GM18508 (cell line): Measurements from ENCODE around the gene SEC22B.
"Not testable (repeated sequence)": the region's sequence is repeated elsewhere in the genome, so short reads cannot be mapped to it uniquely, and the experiment has no call there.

Experiments used
- ATAC-seq: cut with Tn5 transposase; IDR thresholded peaks from one replicate; pipeline ENCODE4 v1.9.1; 2021; ENCODE audit warnings: moderate number of reproducible peaks; ENCODE audit not compliant: insufficient read depth, unreplicated experiment

SEC22B gene

GRCh38 chr1:120120525-120120924, 55.8 kb downstream of the SEC22B start:
- ATAC-seq: not testable (repeated sequence)

- ATAC-seq: peak; percentile 52
Observed at GRCh38 chr1:120117371-120118177, 58.7 kb downstream of the SEC22B start.

GRCh38 chr1:120116094-120116493, 60.2 kb downstream of the SEC22B start:
- ATAC-seq: not testable (repeated sequence)

DNA sequence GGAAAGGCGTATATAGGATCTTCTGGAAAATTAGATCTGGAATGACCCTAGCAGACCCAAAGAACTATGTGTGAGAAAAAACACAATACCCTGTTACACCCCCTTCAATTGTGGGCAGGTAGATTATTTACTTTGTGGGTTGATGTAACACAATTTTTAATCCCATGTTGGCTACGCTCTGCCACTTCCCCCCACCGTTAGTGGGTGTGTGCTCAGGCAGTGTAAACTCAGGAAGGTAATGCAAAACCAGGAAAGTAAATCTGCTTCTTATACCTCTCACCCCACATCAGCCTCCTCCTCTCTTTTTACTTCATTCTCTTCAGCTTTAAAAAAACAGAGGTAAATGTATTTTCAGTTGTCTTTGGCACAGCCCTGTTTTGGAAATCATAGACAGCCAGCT, 63.2 kb downstream of the SEC22B start:
- ATAC-seq: not testable (repeated sequence)

DNA sequence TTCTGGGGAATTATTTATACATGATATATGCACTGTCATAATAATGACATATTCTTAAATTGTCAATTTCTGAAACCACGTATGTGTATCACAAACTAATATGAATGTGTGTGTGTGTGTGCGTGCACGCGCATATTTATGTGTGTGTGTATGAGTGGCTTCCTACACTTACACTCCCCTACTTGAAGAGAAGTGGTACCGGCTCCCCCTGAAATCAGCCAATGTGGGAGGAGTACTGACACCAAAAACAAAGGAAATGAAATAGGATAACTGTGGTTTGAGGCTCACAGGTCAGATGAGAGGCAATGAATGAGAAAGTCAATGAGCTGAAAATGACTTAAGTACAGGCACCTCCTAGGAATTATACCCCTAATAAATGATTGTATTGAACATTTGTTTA, 64.1 kb downstream of the SEC22B start:
- ATAC-seq: not testable (repeated sequence)

DNA sequence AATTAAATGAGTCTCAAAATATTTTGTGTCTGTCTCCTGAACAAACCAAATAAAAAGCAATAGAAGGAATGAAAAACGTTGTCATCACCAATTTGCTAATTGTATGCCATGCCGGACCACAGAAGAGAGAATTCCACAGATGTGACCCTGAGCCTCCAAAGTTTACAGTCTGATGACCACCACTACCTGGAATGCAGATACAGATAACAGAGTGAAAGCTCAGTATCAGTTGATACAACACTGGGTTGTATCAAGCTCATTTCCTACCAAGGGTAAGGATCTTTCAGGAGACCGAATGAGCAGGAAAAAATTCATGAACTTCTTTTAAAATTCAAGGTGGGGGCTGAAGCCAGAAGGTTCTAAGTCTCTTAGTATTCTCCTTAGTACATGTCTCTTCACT, 64.5 kb downstream of the SEC22B start:
- ATAC-seq: not testable (repeated sequence)

GRCh38 chr1:120111008-120111407, 65.3 kb downstream of the SEC22B start:
- not testable (repeated sequence) for ATAC-seq

GRCh38 chr1:120109656-120110055, 66.7 kb downstream of the SEC22B start:
- ATAC-seq: not testable (repeated sequence)

DNA sequence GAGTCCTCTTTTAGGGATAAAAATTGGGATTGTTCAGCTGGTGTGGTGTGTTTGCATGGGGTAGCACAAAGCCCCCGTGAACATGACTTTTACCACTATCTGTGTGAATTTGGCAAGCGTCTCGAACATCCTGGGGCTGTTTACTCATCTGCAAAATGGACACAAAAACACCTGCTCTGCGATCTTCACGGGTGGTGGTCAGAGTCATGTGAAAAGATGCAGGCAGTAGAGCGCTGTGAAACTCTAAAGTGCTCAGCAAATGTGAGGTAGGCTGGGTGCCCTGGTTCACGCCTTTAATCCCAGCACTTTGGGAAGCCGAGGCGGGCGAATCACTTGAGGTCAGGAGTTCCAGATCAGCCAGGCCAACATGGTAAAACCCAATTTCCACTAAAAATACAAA, 67.1 kb downstream of the SEC22B start:
- not testable (repeated sequence) for ATAC-seq

- not testable (repeated sequence) for ATAC-seq
Observed at GRCh38 chr1:120105288-120105687, 71.0 kb downstream of the SEC22B start.

DNA sequence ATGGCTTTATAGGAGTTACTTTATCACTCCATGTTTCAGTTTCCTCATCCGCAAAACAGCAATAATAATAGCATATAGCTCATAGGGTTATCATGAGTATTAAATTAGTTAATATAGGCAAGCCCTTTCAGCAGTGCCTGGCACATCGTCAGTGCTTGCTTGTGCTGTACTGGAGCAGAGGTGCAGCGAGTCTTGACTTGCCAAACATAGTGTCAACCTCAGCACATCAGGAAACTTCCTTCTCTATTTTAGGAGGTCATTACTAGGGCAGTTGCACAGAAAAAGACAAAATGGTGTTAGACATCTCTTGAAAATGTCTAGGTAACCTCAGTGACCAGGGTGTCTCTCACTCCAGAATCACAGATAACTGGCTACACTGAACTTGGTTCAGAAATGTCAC, 72.6 kb downstream of the SEC22B start:
- not testable (repeated sequence) for ATAC-seq

DNA sequence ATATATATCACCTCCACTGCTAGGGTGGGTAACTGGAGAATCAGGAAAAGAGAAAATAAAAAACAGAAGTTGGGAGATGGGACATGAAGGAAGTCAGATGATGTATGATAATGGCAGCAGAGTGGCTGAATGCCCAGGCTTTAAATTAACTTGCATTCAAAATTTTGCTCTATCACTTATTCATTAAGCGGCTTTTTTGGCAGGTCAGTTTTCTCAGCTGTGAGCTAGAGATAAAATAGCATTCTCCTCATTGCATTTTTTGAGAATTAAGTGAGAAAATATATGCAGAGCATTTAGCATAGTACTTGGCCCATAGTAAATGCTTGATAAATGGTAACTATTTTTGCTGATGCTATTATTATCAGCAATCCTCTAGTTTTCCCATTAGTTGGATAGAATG, 74.7 kb downstream of the SEC22B start:
- not testable (repeated sequence) for ATAC-seq
